ENCODE results near the gene SPAG16.

DNA sequence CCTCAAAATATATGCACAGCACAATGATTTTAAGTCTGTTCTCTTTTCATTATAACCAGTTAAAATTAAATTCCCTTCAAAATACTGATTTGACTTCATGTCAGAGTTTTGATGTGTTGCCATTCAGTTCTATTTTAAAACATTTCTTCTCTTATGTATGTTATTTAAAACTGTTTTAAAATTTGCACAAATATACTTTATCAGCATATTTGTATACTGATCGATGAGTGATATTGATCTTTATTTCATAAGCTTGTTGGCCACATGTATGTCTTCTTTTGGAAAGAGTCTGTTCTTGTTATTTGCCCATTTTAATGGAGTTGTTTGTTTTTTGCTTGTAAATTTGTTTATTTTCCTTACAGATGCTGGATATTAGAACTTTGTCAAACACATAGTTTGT lies 630.2 kb downstream of the SPAG16 start:
- TF ChIP-seq, protein P1, sequence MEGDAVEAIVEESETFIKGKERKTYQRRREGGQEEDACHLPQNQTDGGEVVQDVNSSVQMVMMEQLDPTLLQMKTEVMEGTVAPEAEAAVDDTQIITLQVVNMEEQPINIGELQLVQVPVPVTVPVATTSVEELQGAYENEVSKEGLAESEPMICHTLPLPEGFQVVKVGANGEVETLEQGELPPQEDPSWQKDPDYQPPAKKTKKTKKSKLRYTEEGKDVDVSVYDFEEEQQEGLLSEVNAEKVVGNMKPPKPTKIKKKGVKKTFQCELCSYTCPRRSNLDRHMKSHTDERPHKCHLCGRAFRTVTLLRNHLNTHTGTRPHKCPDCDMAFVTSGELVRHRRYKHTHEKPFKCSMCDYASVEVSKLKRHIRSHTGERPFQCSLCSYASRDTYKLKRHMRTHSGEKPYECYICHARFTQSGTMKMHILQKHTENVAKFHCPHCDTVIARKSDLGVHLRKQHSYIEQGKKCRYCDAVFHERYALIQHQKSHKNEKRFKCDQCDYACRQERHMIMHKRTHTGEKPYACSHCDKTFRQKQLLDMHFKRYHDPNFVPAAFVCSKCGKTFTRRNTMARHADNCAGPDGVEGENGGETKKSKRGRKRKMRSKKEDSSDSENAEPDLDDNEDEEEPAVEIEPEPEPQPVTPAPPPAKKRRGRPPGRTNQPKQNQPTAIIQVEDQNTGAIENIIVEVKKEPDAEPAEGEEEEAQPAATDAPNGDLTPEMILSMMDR (IDR thresholded peaks at IDR 0.05; ENCODE audit: low read depth, low read length) = no peak
- TF ChIP-seq MAX (IDR thresholded peaks at IDR 0.05; ENCODE audit: low read depth, low read length) = no peak

All from NB4 (cell line).